ENCODE measurements around the gene TBC1D24.
A peak's percentile ranks its signal among the peaks of the same experiment; 100 is the strongest.

Gene TBC1D24

DNA sequence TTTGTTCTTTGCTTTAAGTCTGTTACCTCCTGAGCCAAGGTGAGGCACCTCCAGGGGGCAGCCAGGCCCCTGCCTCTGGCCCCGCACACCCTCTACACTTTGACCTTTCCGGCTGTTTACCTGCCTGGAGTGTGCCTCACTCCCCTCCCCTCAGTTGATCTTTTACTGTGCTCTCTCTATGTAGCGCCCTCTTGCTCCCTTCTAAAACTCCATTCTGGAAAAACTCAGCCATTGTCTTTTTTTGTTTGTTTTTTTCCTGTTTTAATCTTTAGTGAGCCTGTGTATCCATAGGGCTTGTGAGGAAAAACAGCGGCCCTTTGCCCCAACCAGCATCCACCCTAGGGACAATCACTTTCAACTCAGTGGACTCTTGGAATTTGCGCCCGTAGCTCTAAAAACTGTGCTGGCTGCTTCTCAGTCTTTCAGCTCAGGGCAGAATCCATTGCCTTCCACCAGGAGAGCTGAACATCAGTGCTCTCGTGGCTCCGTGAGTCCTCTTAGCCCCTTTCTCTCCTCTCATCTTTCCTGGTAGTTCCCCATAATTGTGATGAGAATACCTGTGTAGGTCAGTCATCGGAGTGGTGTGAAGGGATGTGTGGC, 49.5 kb downstream of the TBC1D24 start:
- no peak overlapping the region for H3K4me3 Mint-ChIP-seq
- peaks cover 21% of the 10 kb centered on the region for H3K36me3 Mint-ChIP-seq (ENCODE audit: low read depth)
- H3K9me3 Mint-ChIP-seq, result no peaks in the 10 kb centered on the region
- no peak for DNase-seq (ENCODE audit: low spot score)
- peak overlapping the region; percentile 5 for H3K27ac Mint-ChIP-seq
- H3K27me3 Mint-ChIP-seq (ENCODE audit: low read depth), result no peaks in the 10 kb centered on the region
- H3K4me1 Mint-ChIP-seq (ENCODE audit: low read depth), result peaks cover 9% of the 10 kb centered on the region

- H3K4me3 Mint-ChIP-seq, result no peak overlapping the region
- no peak for DNase-seq (ENCODE audit: low spot score)
- no peaks in the 10 kb centered on the region for H3K9me3 Mint-ChIP-seq
- H3K27me3 Mint-ChIP-seq (ENCODE audit: low read depth), result no peaks in the 10 kb centered on the region
- H3K4me1 Mint-ChIP-seq (ENCODE audit: low read depth), result peaks cover 5% of the 10 kb centered on the region
- H3K36me3 Mint-ChIP-seq (ENCODE audit: low read depth), result peaks cover 21% of the 10 kb centered on the region
- H3K27ac Mint-ChIP-seq, result peak overlapping the region; percentile 70
Observed at GRCh38 chr16:2526135-2526534, 51.2 kb downstream of the TBC1D24 start.

- Mint-ChIP-seq H3K4me3 (no peak overlapping the region), H3K27ac (no peak overlapping the region)
Observed at GRCh38 chr16:2527071-2527783, 52.3 kb downstream of the TBC1D24 start.

DNA sequence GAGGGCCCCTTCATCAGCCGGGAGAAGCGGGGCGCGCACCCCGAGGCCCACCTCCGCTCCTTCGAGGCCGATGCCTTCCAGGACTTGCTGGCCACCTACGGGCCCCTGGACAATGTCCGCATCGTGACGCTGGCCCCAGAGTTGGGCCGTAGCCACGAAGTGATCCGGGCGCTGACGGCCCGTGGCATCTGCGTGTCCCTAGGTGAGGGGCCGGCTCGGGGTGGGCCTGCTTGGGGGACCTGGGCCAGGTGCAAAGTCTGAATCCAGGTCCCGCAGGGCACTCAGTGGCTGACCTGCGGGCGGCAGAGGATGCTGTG, 52.8 kb downstream of the TBC1D24 start:
- Mint-ChIP-seq H3K4me3 (no peak overlapping the region), H3K9me3 (no peaks in the 10 kb centered on the region), H3K27ac (no peak overlapping the region), H3K4me1 (ENCODE audit: low read depth) (peaks cover 10% of the 10 kb centered on the region), H3K36me3 (ENCODE audit: low read depth) (peaks cover 17% of the 10 kb centered on the region), H3K27me3 (ENCODE audit: low read depth) (no peaks in the 10 kb centered on the region)
- DNase-seq (ENCODE audit: low spot score), result no peak

More at GRCh38 chr16:2527071-2527783, 52.3 kb downstream of the TBC1D24 start:
- no peaks in the 10 kb centered on the region for H3K27me3 Mint-ChIP-seq (ENCODE audit: low read depth)
- H3K36me3 Mint-ChIP-seq (ENCODE audit: low read depth), result peaks cover 17% of the 10 kb centered on the region
- no peak for DNase-seq (ENCODE audit: low spot score)
- no peaks in the 10 kb centered on the region for H3K9me3 Mint-ChIP-seq
- peaks cover 8% of the 10 kb centered on the region for H3K4me1 Mint-ChIP-seq (ENCODE audit: low read depth)

- Mint-ChIP-seq H3K27ac (no peak overlapping the region), H3K9me3 (no peaks in the 10 kb centered on the region), H3K27me3 (ENCODE audit: low read depth) (no peaks in the 10 kb centered on the region), H3K4me1 (ENCODE audit: low read depth) (peaks cover 12% of the 10 kb centered on the region), H3K4me3 (no peak overlapping the region), H3K36me3 (ENCODE audit: low read depth) (peaks cover 17% of the 10 kb centered on the region)
- DNase-seq (ENCODE audit: low spot score), result no peak
Observed at GRCh38 chr16:2528161-2529060, 53.5 kb downstream of the TBC1D24 start.

DNA sequence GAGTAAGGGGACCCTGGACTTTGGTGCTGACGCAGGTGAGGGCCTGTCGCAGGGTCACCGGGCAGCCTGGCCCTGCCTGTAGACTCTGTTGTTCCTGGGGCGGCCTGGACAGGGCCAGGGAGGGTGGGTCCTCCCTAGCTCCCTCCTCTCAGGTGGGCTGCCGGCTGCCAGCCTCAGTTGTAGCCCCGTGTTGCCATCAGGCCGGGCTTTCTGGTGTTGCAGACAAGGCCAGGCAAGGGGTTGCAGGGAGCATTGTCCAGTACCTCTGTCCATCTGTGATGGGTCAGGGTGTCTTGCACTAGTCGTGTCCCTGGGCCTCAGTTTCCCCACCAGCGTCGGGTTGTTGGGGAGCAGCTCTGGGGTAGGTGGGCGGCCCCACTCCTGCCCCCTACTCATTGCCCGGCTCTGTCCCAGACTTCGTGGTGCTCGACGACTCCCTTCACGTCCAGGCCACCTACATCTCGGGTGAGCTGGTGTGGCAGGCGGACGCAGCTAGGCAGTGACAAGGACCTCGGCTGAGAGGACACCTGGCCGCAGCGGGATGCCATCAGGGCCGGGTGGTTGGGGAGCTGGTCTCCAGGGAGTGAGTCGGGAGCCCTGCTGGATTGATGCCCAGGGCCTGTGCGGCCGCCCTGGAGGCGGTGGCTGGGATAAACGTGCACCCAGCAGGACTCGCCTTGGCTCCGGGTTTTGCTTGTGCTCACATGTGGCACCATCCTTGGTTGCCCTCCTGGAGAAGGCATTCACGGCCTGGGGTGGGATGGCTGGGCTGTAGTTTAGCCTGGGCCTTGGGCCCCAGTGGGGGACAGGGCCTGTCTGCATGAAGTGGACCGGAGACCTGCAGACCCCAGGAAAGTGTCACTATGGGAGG, 54.4 kb downstream of the TBC1D24 start:
- no peak overlapping the region for H3K4me3 Mint-ChIP-seq
- peaks cover 14% of the 10 kb centered on the region for H3K4me1 Mint-ChIP-seq (ENCODE audit: low read depth)
- no peaks in the 10 kb centered on the region for H3K9me3 Mint-ChIP-seq
- H3K27ac Mint-ChIP-seq, result peak overlapping the region; percentile 55
- no peak for DNase-seq (ENCODE audit: low spot score)
- H3K27me3 Mint-ChIP-seq (ENCODE audit: low read depth), result no peaks in the 10 kb centered on the region
- H3K36me3 Mint-ChIP-seq (ENCODE audit: low read depth), result peaks cover 13% of the 10 kb centered on the region

DNA sequence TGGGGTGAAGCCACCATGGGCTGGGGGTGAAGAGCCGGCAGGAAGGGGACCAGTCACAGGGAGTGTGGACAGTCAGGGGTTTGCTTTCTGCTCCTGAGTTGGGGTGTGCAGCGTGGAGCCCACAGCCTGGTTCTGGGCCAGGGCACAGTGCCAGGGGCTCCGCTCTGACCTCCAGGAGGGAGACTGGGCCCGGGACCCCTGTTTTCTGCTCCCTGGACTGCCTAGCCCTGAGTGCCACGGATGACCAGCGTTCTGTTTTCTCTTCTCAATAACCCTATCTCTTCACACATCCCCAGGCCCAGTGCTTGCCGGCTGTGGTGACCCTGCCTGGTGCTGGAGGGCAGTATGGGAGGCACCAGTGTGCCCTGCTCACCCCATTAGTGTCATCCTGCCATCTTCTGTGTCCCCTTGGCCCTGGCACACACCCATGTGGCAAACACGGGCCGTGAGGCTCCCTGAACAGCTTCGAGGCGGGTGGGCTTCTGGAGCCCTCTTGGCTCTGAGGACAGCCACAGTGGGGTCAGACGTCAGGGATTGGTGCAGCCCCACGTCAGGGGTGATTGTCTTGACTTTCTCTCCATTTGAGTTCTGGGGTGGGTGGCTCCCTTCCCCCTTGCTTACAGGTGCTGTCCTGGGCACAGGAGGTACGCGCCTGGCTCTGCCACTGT, 55.2 kb downstream of the TBC1D24 start:
- Mint-ChIP-seq H3K4me3 (peak overlapping the region; percentile 39), H3K4me1 (ENCODE audit: low read depth) (peaks cover 14% of the 10 kb centered on the region), H3K36me3 (ENCODE audit: low read depth) (peaks cover 8% of the 10 kb centered on the region), H3K27me3 (ENCODE audit: low read depth) (no peaks in the 10 kb centered on the region), H3K27ac (peak overlapping the region; percentile 57), H3K9me3 (no peaks in the 10 kb centered on the region)
- DNase-seq (ENCODE audit: low spot score), result no peak

DNA sequence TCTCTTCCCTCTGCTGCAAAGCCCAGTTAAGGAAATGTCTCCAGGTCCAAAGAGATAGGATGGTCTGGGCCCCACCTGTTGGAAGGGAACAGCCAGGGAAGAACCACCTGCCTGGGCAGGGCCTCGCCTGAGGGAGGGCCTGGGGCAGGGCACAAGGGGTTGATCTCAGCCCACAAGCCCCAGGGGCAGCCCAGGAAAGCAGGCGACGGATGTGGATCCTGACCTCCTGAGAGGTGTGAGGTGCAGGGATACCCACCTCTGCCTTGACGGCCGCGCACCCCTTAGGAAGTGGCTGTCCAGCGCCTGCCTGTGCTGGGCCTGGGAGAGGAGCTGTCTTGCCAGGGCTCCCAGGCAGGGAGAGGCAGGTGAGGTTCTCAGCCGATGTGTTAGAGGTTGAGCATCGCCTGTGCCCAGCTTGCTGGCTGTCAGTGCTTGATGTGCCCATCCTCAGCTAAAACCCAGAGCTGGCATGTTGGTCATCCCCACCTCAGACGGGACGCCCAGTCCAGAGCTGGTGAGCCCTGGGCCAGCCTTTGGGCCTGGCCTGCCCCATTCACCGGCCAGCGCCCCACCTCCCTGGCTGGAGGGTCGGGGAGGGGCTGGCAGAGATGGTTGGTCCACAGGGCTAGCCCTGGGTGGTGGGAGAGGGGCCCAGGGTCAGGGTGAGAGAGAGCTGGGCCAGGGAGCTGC, 55.8 kb downstream of the TBC1D24 start:
- Mint-ChIP-seq H3K27me3 (ENCODE audit: low read depth) (no peaks in the 10 kb centered on the region), H3K27ac (peak overlapping the region; percentile 100), H3K36me3 (ENCODE audit: low read depth) (peaks cover 8% of the 10 kb centered on the region), H3K9me3 (no peaks in the 10 kb centered on the region), H3K4me1 (ENCODE audit: low read depth) (peaks cover 14% of the 10 kb centered on the region), H3K4me3 (peak overlapping the region; percentile 99)
- DNase-seq (ENCODE audit: low spot score), result no peak

DNA sequence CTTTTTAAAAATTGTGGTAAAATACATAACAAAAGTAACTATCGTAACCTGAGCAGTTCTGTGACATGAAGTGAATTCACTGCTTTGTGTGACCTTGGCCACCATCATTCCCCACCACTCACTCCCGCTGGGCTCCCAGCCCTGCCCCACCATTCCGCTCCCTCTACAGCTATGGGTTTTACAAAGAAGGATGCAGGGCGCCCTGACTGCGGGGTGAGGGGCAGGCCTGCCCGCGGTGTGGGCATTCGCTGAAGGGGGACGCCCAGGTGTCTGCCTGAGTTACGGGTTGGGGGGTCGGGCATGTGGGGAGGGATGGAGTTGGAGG, 56.4 kb downstream of the TBC1D24 start, which contains the start of gene CEMP1:
Gene CEMP1, minus strand, starts transcription at position 38 of the 325 bp plus-strand sequence. CDS start 335 bp downstream, outside the sequence.
- H3K27ac Mint-ChIP-seq, result peak within 1 kb of the TSS; percentile 100
- no peak for DNase-seq (ENCODE audit: low spot score)
- no peaks in the 10 kb centered on the region for H3K9me3 Mint-ChIP-seq
- peaks cover 4% of the 10 kb centered on the region for H3K36me3 Mint-ChIP-seq (ENCODE audit: low read depth)
- H3K27me3 Mint-ChIP-seq (ENCODE audit: low read depth), result no peaks in the 10 kb centered on the region
- H3K4me3 Mint-ChIP-seq, result peak within 1 kb of the TSS; percentile 99
- H3K4me1 Mint-ChIP-seq (ENCODE audit: low read depth), result peaks cover 14% of the 10 kb centered on the region

GRCh38 chr16:2531696-2532493, 57.0 kb downstream of the TBC1D24 start:
- Mint-ChIP-seq H3K27me3 (ENCODE audit: low read depth) (no peaks in the 10 kb centered on the region), H3K4me1 (ENCODE audit: low read depth) (peaks cover 14% of the 10 kb centered on the region), H3K4me3 (peak overlapping the region; percentile 99), H3K27ac (peak overlapping the region; percentile 100), H3K9me3 (no peaks in the 10 kb centered on the region), H3K36me3 (ENCODE audit: low read depth) (peaks cover 4% of the 10 kb centered on the region)
- DNase-seq (ENCODE audit: low spot score), result peak; percentile 98

DNA sequence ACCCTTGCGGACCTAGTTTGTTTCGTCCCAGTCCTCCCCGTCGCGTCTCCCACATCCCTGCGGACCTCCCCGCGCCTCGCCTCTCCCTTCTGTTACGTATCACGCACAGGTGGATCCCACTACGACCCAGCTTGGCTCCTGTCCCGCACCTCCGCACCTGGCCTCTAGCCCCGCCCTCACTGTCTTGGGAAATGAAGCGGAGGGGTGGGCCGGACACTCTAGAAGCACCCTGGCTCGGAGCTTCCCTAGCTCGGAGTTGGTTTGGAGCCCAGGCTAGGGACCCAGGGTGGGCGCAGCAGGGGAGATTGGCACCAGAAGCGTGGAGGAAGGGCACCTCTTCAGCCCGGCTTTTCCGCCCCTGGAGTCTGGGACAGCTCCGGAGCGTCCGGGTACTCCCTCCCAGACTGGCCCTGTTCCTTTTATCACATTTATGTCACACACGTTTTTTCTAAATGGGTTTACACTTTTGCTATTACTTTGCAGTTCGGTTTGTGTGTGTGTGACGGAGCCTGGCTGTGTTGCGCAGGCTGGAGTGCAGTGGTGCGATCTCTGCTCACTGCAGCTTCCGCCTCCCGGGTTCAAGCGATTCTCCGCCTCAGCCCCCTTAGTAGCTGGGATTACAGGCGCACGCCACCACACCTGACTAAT, 57.7 kb downstream of the TBC1D24 start:
- DNase-seq (ENCODE audit: low spot score), result peak; percentile 67
- Mint-ChIP-seq H3K27me3 (ENCODE audit: low read depth) (no peaks in the 10 kb centered on the region), H3K4me3 (peak overlapping the region; percentile 99), H3K9me3 (no peaks in the 10 kb centered on the region), H3K4me1 (ENCODE audit: low read depth) (peaks cover 18% of the 10 kb centered on the region), H3K27ac (peak overlapping the region; percentile 100), H3K36me3 (ENCODE audit: low read depth) (peaks cover 4% of the 10 kb centered on the region)

Data from T-helper 2 cell treated with Interferon-gamma antibody and Interleukin-4, amounts not matched to agents 5 μg/mL and 100 μg/mL, for 36 hours (primary cell).